Omental fat pad (tissue), 4 donors: Measurements from ENCODE around the gene RSAD2. TPM values are rescaled to one million over a fixed set of nuclear protein-coding genes. Genes with fewer than 3 reads are reported as not detected.

ENCODE experiments used
- ATAC-seq: fragments of 150-250 bp; one replicate; pipeline ENCODE4 v1.9.1; 2016; ENCODE audit warnings: mild to moderate bottlenecking, moderate library complexity; ENCODE audit not compliant: low FRiP score
- DNase-seq: peaks from one replicate; pipeline ENCODE4 v3.0.0-alpha.2; 2019; ENCODE audit warnings: low spot score
- total RNA-seq, 4 donors: library from RNA; depleted of rRNA; stranded (reverse); fragments of >200 nt; gene quantifications; one replicate each; pipeline ENCODE4 v1.1.0, GENCODE V29; 2016
- TF ChIP-seq, protein P1 (sequence below), 3 donors: fragments of 450-650 bp; IDR thresholded peaks; one replicate each; pipeline ENCODE4 v1.5.1; 2016 to 2017; ENCODE audit warnings: antibody characterized with exemption in 3 of 3, mild to moderate bottlenecking in 3 of 3, moderate library complexity in 2 of 3

The RSAD2 gene
- total RNA-seq, 4 donors from 2014 or later, result 0.56 to 25.1 (median 3.9) TPM

GRCh38 chr2:6913415-6914157, 36.0 kb downstream of the RSAD2 start:
- ATAC-seq, result no peak
- no peak for DNase-seq
- TF ChIP-seq, protein P1, sequence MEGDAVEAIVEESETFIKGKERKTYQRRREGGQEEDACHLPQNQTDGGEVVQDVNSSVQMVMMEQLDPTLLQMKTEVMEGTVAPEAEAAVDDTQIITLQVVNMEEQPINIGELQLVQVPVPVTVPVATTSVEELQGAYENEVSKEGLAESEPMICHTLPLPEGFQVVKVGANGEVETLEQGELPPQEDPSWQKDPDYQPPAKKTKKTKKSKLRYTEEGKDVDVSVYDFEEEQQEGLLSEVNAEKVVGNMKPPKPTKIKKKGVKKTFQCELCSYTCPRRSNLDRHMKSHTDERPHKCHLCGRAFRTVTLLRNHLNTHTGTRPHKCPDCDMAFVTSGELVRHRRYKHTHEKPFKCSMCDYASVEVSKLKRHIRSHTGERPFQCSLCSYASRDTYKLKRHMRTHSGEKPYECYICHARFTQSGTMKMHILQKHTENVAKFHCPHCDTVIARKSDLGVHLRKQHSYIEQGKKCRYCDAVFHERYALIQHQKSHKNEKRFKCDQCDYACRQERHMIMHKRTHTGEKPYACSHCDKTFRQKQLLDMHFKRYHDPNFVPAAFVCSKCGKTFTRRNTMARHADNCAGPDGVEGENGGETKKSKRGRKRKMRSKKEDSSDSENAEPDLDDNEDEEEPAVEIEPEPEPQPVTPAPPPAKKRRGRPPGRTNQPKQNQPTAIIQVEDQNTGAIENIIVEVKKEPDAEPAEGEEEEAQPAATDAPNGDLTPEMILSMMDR (IDR thresholded peaks at IDR 0.05), result no peak

- ATAC-seq (no peak), DNase-seq (no peak)
- TF ChIP-seq, protein P1 (IDR thresholded peaks at IDR 0.05), result no peak
Measured at GRCh38 chr2:6914828-6915227, 37.3 kb downstream of the RSAD2 start.

- DNase-seq (no peak), ATAC-seq (no peak)
- TF ChIP-seq, protein P1 (IDR thresholded peaks at IDR 0.05), result no peak
Measured at GRCh38 chr2:6915399-6915798, 37.8 kb downstream of the RSAD2 start.

DNA sequence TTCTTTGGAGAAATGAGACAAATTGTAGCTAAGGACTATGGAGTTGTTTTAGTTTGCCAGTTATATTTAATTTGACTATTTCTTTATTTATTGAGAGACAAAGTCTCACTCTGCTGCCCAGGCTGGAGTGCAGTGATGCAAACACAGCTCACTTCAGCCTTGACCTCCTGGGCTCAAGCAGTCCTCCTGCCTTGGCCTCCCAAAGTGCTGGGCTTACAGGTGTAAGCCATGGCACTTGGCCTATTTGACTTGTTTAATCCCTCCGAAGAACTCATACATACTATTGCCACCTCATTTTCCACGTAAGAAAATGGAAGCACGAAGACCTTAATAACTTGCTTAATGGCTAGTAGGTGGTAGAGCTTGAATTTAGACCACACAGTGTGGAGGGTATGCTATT, 38.6 kb downstream of the RSAD2 start:
- TF ChIP-seq, protein P1 (IDR thresholded peaks at IDR 0.05), result no peak
- DNase-seq (no peak), ATAC-seq (no peak)

GRCh38 chr2:6916736-6917070, 39.1 kb downstream of the RSAD2 start:
- DNase-seq (no peak), ATAC-seq (no peak)
- TF ChIP-seq, protein P1 (IDR thresholded peaks at IDR 0.05), result no peak

DNA sequence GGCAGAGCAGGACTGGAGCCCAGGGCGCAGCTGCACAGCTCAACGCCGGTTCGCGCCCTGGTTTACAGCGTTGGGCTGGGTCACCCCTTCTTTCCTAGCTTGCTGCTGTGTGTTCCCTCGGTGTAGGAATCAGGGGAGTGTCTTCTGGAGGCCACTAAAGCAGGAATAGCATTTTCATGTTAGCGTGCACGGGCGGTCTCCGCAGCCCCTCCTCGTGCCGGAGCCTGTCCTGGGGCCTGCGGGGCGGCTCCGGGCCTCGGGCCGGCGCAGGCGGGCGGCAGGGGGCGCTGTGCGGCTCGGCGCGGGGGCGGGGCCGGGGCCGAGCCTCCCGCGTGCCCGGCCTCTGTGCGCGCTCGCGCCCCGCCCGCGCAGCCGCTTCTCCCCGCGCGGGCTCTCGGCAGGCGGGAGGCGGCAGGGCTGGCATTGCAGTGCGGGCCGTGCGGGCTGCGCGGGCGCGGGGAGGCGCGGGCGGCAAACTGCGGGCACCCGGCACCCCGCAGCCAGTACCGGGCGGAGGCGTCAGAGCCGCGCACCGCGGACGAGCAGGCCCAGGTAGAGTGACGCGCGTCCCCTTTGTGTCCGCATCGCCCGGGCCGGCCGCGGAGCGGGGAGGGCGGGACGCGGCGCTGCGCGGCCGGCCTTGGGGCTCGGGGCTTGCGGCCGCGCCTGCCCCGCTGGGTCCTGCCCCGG, 39.6 kb downstream of the RSAD2 start, which contains the start of gene RNF144A:
TSS of gene RNF144A (plus strand) at position 342 of the 690 bp plus-strand sequence. CDS start 79,515 bp downstream, outside the sequence.
- TF ChIP-seq, protein P1 (IDR thresholded peaks at IDR 0.05), result no peak
- DNase-seq, result no peak
- peak; percentile 93 for ATAC-seq
